ENCODE results near the gene COQ3.

GRCh38 chr6:99331531-99331930, 62.5 kb downstream of the COQ3 start:
- no peak for TF ChIP-seq POLR2A (IDR thresholded peaks at IDR 0.05; ENCODE audit: low read depth, low read length)
- TF ChIP-seq FOS (IDR thresholded peaks at IDR 0.05; ENCODE audit: low read depth, low read length) = no peak
- TF ChIP-seq CTCF (conservative IDR thresholded peaks at IDR 0.05; ENCODE audit: low read depth, low read length) = no peak
- TF ChIP-seq NFE2L2 (IDR thresholded peaks at IDR 0.05; ENCODE audit: low read depth, low read length) = no peak
- TF ChIP-seq CEBPB (IDR thresholded peaks at IDR 0.05; ENCODE audit: low read depth, low read length) = no peak
- TF ChIP-seq RFX5 (IDR thresholded peaks at IDR 0.05; ENCODE audit: low read depth, low read length) = no peak
- no peak for TF ChIP-seq USF2 (IDR thresholded peaks at IDR 0.05; ENCODE audit: low read depth, low read length)
